Germinal center (tissue), 1 donor: ENCODE results near the gene IFT22.
"Not testable (repeated sequence)": the region's sequence is repeated elsewhere in the genome, so short reads cannot be mapped to it uniquely, and the experiment has no call there.

Source experiments
- DNase-seq: peaks from one replicate; pipeline ENCODE4 v3.0.0; 2012; ENCODE audit warnings: mixed read lengths, low spot score

The IFT22 gene

GRCh38 chr7:101278461-101279292, 42.9 kb downstream of the IFT22 start:
- DNase-seq, result no peak

- DNase-seq, result no peak
Observed at GRCh38 chr7:101277155-101277554, 44.5 kb downstream of the IFT22 start.

GRCh38 chr7:101273206-101273605, 48.4 kb downstream of the IFT22 start:
- no peak for DNase-seq

- DNase-seq, result no peak
Observed at GRCh38 chr7:101271021-101271420, 50.6 kb downstream of the IFT22 start.

GRCh38 chr7:101269664-101270063, 51.9 kb downstream of the IFT22 start:
- DNase-seq, result no peak

GRCh38 chr7:101265622-101266516, 55.7 kb downstream of the IFT22 start:
- no peak for DNase-seq

- DNase-seq, result not testable (repeated sequence)
Observed at GRCh38 chr7:101264102-101264706, 57.4 kb downstream of the IFT22 start.
